ENCODE results near the gene RCOR2.

Gene RCOR2

GRCh38 chr11:63951779-63952536 is 35.0 kb upstream of the RCOR2 start:
- H3K4me1 Mint-ChIP-seq: no peaks in the 10 kb centered on the region
- H3K27me3 Mint-ChIP-seq (ENCODE audit: low read depth): no peaks in the 10 kb centered on the region
- H3K9me3 Mint-ChIP-seq: no peaks in the 10 kb centered on the region

DNA sequence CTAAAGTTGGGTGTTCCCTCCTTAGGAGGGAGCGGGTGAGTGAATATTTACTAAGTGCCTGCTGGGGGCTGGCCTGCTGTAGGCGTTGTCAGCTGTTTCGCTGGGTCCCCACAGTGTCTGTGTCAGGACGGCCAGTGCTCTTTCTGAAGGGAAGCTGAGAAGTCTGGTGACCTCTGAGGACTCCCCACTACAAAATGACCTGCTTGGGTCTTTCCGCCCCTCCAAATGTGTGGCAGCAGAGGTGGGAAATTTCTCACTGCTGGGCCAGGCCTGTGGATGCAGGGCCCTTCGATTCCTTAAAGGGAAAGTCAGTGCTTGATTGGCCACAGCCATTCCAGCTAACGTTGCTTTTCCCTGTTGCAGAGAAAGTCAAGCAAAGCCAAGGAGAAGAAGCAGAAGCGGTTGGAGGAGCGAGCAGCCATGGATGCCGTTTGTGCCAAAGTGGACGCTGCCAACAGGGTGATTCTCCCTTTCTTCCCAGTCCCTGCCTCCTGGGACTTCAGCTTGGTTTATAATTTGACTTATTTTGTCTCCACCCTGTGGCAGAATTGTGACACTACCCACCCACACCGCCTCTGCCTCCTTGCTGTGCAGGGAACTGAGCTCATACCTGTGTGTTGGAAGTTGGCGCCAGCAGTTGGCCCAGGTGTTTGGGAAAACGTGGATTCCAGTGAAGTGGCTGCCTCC is 28.7 kb upstream of the RCOR2 start:
- Mint-ChIP-seq H3K4me3 (peak overlapping the region in 1 of 3 experiments; percentile 6), H3K27ac (peak overlapping the region; percentile 39 to 62 (median 47)), H3K36me3 (ENCODE audit: low read depth) (peaks cover 13% of the 10 kb centered on the region), H3K27me3 (ENCODE audit: low read depth) (no peaks in the 10 kb centered on the region), H3K9me3 (no peaks in the 10 kb centered on the region), H3K4me1 (peaks cover 36% of the 10 kb centered on the region)
- TF ChIP-seq CTCF (IDR thresholded peaks at IDR 0.05; ENCODE audit: unreplicated experiment in 3 of 3): peak; percentile 70 to 79 (median 75)

More at GRCh38 chr11:63951779-63952536, 35.0 kb upstream of the RCOR2 start:
- no peak for TF ChIP-seq CTCF (IDR thresholded peaks at IDR 0.05; ENCODE audit: unreplicated experiment in 3 of 3)
- Mint-ChIP-seq H3K36me3 (ENCODE audit: low read depth) (peaks cover 54% of the 10 kb centered on the region), H3K27ac (no peak overlapping the region), H3K4me3 (no peak overlapping the region)

- no peaks in the 10 kb centered on the region for H3K27me3 Mint-ChIP-seq (ENCODE audit: low read depth)
- peak overlapping the region in 2 of 3 experiments; percentile 39 to 62 for H3K27ac Mint-ChIP-seq
- H3K36me3 Mint-ChIP-seq (ENCODE audit: low read depth): peaks cover 12% of the 10 kb centered on the region
- H3K4me1 Mint-ChIP-seq: peaks cover 41% of the 10 kb centered on the region
- no peaks in the 10 kb centered on the region for H3K9me3 Mint-ChIP-seq
- no peak overlapping the region for H3K4me3 Mint-ChIP-seq
- TF ChIP-seq CTCF (IDR thresholded peaks at IDR 0.05; ENCODE audit: unreplicated experiment in 3 of 3): no peak
Measured at GRCh38 chr11:63944987-63945386, 28.0 kb upstream of the RCOR2 start.

GRCh38 chr11:63942803-63943202 is 25.8 kb upstream of the RCOR2 start:
- H3K36me3 Mint-ChIP-seq (ENCODE audit: low read depth): peaks cover 8% of the 10 kb centered on the region
- H3K4me3 Mint-ChIP-seq: no peak overlapping the region
- H3K4me1 Mint-ChIP-seq: peaks cover 51% of the 10 kb centered on the region
- H3K9me3 Mint-ChIP-seq: no peaks in the 10 kb centered on the region
- no peak overlapping the region for H3K27ac Mint-ChIP-seq
- TF ChIP-seq CTCF (IDR thresholded peaks at IDR 0.05; ENCODE audit: unreplicated experiment in 3 of 3): no peak
- H3K27me3 Mint-ChIP-seq (ENCODE audit: low read depth): no peaks in the 10 kb centered on the region

GRCh38 chr11:63941901-63942300 is 24.9 kb upstream of the RCOR2 start:
- Mint-ChIP-seq H3K36me3 (ENCODE audit: low read depth) (peaks cover 7% of the 10 kb centered on the region), H3K4me3 (peak overlapping the region in 2 of 3 experiments; percentile 57 to 82)

More at GRCh38 chr11:63941901-63942300, 24.9 kb upstream of the RCOR2 start:
- Mint-ChIP-seq H3K9me3 (no peaks in the 10 kb centered on the region), H3K4me1 (peaks cover 51% of the 10 kb centered on the region), H3K27ac (no peak overlapping the region), H3K27me3 (ENCODE audit: low read depth) (no peaks in the 10 kb centered on the region)
- no peak for TF ChIP-seq CTCF (IDR thresholded peaks at IDR 0.05; ENCODE audit: unreplicated experiment in 3 of 3)
